Activated CD4-positive, alpha-beta T cell treated with anti-CD3 and anti-CD28 coated beads, Interleukin-2, amount 50 U/mL, for 24 hours (primary cell): ENCODE results near the gene CDSN.
"Not testable (repeated sequence)": the region's sequence is repeated elsewhere in the genome, so short reads cannot be mapped to it uniquely, and the experiment has no call there.

Source experiments
- DNase-seq, 2 donors: peaks; one replicate each; pipeline ENCODE4 v3.0.0-alpha.2; 2020; ENCODE audit warnings: low read depth in 1 of 2, low spot score in 1 of 2

CDSN gene

DNA sequence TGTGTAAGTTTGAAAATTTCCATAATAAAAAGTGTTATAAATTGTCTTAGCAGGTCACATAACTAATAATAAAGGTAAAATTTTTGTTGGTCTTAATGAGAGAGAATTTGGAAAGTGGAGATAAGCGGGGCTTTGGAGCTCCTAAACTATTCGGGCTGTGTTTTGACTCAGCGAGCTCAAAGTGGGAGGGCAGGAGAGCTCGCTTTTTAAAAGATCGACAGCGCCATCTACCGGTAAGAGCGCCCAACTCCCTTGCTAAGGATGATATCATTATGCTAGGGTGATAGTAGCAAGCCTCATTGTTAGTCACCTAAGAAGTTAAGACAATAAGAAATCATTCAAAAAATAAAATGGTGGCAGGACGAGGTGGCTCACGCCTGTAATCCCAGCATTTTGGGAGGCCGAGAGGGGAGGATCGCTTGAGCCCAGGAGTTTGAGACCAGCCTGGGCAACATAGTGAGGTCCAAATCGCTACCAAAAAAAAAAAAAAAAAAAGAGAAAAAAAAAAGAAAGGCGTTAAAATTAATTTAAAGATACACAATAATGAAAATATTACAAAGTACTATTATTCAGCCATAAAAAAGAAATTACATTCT, 32.7 kb downstream of the CDSN start:
- peak; percentile 91 to 92 for DNase-seq

DNA sequence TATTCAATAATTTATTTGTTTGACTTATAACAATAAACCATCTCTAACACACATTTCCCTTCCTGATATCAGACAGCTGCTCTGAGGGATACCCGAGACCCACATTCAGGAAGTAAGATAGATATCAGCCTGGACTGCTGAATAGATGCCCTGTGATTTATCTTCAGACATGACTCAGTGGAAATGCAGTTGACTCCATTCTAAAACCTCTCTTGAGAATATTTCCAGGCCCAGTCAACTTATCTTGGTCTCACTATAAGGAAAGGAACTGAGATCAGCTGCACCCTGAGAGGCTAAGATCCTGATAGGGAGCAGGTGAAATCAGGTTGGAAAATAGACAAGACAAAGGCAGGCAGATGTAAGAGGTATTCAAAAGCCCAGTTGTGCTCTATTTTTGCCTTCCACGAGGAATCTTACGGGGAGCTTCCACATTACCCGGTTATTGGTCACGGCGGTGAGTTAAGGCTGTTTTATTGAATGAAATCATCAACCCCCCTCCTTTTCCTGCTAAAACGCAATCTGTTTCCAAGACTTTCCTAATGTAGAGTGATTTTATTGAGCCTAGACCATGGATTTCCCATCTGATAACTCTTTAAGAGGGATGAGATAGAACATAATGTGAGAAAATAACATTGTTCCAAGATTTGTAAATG, 33.3 kb downstream of the CDSN start:
- DNase-seq: no peak

DNA sequence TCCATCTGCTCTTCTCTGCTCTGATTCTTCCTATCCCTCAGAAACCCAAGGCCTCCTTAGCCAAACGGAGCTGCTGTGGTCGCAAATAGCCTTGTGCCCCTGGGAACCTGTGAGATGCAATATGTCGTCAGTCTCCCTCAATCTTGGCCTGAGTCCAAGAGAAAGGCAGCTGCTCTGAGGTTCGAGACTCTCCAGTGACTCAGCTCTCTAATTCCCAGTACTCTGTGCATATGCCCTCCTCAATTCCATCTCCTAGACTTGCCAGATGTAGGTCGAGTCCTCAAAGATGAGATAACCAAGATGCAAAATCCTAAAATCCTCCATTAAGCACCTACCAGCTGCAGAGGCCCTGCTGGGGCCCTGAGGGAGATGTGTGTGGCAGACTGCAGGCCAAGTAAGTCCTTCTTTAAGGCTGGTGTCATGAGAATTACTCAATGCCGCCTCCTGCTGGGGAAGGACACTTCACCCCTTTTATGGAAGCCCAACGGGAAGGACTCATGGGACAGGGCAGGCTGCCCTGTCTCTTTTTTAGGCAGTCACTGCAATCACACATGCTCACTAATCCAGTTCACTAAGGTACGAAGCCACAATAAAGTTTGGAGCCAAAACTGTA, 36.4 kb downstream of the CDSN start:
- DNase-seq: peak in 1 of 2 donors; percentile 15

DNA sequence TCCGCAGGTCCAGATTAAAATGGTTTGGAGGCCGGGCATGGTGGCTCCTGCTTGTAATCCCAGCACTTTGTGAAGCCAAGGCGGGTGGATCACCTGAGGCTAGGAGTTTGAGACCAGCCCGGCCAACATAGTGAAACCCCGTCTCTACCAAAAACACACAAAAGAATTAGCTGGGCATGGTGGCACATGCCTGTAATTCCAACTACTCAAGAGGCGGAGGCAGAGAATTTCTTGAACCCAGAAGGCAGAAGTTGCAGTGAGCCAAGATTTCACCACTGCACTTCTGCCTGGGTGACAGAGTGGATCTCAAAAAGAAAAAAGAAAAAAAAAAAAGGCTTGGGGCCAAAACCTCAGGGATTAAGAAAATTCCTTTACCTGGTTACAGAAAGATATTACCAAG, 38.4 kb downstream of the CDSN start:
- no peak for DNase-seq

DNA sequence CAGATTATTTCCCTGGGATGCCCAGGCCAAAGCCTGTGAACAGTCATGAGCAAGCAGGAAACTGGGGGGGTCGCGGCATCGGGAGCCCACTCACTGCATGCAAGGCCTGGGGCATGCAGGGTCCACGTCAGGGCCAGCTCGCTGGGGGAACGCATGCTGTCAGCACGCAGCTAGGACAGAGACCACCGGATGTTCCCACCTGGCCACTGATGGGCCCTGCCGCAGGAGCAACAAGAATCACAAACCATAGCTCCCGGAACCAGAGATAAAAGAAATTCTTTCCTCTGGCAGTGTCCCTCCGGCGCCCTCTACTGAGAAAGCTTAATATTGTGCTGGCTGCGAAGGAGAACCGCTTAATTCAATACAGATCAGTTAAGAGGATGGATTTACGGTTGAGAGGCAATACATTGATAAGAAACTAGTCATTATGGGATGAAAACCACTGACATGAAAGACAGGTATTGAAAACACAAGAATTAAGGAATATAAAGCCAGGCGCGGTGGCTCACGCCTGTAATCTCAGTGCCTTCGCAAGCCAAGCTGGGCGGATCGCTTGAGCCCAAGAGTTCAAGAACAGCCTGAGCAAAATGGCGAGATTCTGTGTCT, 40.5 kb downstream of the CDSN start:
- peak; percentile 38 to 69 for DNase-seq

DNA sequence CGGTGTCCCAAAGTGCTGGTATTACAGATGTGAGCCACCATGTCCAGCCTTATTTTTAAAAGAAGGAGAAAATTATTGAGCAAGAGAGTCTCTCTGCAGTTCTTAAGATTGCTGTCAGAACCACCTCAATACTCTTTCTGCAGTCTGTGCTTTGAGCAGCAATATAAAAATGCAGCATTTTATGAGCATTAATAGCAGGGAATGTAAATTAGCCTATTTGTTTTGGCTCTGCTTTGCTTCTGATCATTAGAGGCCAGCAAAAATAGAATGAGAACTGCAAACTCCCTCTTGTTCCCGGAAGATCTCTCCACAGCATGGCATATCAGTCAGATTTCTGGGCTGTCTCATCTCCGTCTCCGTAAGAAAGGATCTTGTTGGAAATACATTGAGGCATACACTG, 43.6 kb downstream of the CDSN start:
- no peak for DNase-seq

DNA sequence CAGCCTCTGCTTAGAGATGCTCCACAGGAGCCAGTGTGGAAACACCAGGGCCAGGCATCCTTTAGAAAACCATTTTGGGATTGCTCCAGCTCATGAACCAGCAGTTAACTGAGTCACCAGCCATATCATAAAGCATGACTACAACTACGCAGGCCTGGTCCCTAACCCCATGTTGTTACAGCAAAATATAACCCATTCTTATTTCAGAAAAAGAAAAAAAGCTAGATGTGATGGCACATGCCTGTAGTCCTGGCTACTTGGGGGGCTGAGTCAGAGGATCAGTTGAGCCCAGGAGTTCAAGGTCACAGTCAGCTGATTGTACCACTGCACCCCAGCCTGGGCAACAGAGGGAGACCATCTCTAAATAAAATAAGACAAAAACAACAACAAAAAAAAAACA, 44.7 kb downstream of the CDSN start:
- DNase-seq: no peak

DNA sequence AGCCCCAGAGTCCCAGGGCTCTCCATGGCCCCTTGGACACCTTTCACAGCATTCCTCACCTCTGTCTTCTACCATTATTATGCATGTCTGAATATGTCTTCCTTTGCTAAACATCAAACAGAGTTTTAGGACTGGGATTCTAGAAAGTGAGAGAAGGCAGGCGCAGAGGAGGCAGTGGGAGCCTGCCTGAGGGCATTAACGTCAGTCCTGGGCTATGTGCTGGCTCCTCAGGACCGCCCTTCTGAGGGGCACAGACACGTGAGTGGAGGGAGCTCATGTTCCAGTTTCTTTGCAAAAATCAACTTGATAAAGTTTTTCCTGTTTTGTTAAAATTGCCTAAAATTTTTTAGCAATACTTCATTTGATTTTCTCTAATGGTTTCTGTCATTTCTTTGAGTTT, 45.8 kb downstream of the CDSN start:
- no peak for DNase-seq

DNA sequence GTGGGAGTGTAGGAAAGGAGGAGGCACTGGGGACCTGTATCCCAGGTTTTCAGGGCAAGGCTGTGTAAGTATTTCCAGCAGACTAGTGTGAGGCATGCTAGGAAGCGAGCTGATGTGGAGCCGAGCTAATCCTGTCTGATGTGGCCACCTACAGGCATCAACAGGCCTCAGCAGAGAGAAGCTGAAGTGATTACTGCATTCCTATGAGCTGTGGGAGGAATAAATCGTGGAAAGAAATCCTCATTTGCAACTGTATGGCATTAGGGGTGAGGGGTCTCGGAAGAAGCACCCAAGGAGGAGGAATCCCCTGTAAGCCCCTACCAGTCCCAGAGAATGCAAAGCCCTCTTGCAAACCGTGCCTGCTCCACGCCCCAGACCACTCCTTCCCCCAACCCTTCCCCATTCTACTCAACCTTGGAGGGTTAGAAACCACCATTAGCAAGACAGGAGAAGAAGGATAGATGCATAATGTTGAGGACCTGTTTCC, 49.5 kb downstream of the CDSN start:
- DNase-seq: no peak

DNA sequence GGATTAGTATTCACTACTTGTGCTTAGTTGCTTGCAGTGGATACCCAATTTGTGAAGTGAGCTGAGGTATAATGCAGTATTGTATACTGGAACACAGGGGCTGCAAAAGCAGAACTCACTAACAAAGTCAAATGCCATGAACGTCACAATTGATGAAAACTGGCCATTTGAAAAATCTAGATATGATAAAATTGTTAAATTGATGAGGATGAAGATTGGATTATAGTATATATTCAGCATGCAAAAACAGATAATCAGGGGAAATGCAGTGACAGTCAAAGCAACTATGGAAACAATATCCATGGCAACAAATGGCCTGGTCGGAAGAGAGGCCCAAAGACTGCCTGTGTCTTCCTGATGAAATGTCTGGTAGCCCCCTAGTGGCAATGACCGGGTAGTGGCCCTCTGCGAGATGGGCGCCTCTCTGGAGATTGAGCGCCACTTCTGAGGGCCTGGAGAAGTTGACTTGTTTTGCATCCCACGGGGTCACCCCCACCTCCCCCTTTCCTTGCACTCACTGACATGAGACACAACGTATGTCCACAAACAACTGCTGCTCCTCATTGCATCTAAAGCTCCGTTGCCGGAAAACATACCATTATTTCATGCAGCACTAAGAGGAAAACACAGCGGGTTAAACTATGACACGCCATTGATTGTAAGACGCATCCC, 51.4 kb downstream of the CDSN start:
- peak; percentile 56 to 65 for DNase-seq

DNA sequence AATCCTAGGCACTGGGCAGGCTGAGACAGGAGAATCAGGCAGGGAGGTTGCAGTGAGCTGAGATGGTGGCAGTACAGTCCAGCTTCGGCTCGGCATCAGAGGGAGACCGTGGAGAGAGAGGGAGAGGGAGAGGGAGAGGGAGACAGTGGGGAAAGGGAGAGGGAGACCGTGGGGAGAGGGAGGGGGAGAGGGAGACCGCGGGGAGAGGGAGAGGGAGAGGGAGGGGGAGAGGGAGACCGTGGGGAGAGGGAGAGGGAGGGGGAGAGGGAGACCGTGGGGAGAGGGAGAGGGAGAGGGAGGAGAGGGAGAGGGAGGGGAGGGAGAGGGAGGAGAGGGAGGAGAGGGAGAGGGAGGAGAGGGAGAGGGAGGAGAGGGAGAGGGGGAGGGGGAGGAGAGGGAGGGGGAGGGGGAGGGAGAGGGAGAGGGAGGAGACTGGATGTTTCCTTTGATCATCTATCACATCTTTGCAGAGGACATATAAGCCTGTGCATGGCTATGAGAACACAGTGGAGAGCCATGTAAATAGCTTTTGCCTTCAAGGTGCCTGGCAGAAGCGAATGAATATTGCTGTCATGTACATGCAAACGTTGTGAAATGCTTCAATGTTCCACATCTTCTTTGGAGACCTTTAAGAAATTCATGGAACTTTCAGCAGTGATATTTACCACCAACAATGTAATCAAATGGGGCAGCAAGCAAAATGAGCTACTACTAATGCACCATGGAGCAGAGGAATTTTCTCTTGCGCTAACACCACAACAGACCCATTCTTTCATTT, 52.2 kb downstream of the CDSN start:
- DNase-seq: not testable (repeated sequence)

DNA sequence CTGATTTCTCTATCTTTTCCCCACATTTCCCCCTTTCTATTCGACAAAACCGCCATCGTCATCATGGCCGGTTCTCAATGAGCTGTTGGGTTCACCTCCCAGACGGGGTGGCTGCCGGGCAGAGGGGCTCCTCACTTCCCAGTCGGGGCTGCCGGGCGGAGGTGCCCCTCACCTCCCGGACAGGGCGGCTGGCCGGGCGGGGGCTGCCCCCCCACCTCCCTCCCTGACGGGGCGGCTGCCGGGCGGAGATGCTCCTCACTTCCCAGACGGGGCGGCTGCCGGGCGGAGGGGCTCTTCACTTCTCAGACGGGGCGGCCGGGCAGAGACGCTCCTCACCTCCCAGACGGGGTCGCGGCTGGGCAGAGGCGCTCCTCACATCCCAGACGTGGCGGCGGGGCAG, 53.2 kb downstream of the CDSN start:
- DNase-seq: not testable (repeated sequence)

DNA sequence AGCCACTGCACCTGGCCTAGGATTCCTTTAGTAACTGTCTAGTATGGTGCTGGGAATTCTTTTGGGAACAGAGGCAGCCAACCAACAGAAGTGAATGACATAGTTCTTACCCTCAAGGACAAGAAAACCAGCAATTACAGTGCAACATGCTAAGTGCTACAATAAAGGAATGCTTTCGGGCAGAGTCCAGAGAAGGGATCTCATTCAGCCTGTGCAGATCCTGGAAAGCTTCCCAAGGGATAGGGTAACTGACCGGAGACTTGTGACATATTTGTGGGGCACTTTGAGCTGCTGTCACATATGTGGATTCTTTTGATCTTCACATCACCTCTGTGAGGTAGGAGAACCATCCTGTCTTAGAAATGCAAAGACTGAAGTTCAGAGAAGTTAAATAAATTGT, 54.7 kb downstream of the CDSN start:
- DNase-seq: no peak
